MM.1S (cell line): ENCODE results near the gene CLEC3A.

ENCODE experiments used
- DNase-seq: peaks from one replicate; pipeline ENCODE4 v3.0.0-alpha.2; 2015
- H2AFZ ChIP-seq: fragments of 300-600 bp; sonication (generic); 2 replicates; pipeline ENCODE4 v1.6.0; 2016; ENCODE audit warnings: antibody characterized with exemption, low read length
- H3F3A ChIP-seq: fragments of 300-600 bp; sonication (generic); 2 replicates; pipeline ENCODE4 v1.6.1; 2016; ENCODE audit warnings: mild to moderate bottlenecking, antibody characterized with exemption, low read length, moderate library complexity, mixed read lengths; ENCODE audit not compliant: insufficient read depth
- H3K27ac ChIP-seq: fragments of 300-600 bp; sonication (generic); 2 replicates; pipeline ENCODE4 v1.5.1; 2016; ENCODE audit warnings: mild to moderate bottlenecking, low read length
- H3K27me3 ChIP-seq: fragments of 300-600 bp; sonication (generic); replicated peaks from 2 replicates; pipeline ENCODE4 v1.6.0; 2016; ENCODE audit warnings: low read length; ENCODE audit not compliant: insufficient read depth
- H3K36me3 ChIP-seq: fragments of 300-600 bp; sonication (generic); replicated peaks from 2 replicates; pipeline ENCODE4 v1.6.1; 2016; ENCODE audit warnings: mild to moderate bottlenecking, low read length, mixed read lengths; ENCODE audit not compliant: insufficient read depth
- H3K4me1 ChIP-seq: fragments of 300-600 bp; sonication (generic); 2 replicates; pipeline ENCODE4 v1.6.1; 2016; ENCODE audit warnings: low read length, mixed read lengths
- H3K4me2 ChIP-seq: fragments of 300-600 bp; sonication (generic); 2 replicates; pipeline ENCODE4 v1.6.0; 2016; ENCODE audit warnings: low read depth, low read length
- H3K4me3 ChIP-seq: fragments of 300-600 bp; sonication (generic); 2 replicates; pipeline ENCODE4 v1.5.1; 2016; ENCODE audit warnings: low read length, mixed read lengths
- H3K79me2 ChIP-seq: fragments of 300-600 bp; sonication (generic); 2 replicates; pipeline ENCODE4 v1.6.1; 2016; ENCODE audit warnings: mixed run types, low read length, mixed read lengths
- H3K9ac ChIP-seq: fragments of 300-600 bp; sonication (generic); 2 replicates; pipeline ENCODE4 v1.6.1; 2016; ENCODE audit warnings: low read length, mixed read lengths
- H3K9me2 ChIP-seq: fragments of 300-600 bp; sonication (generic); replicated peaks from 2 replicates; pipeline ENCODE4 v1.6.1; 2016; ENCODE audit warnings: mild to moderate bottlenecking, low read length, mixed read lengths; ENCODE audit not compliant: insufficient read depth
- H3K9me3 ChIP-seq: fragments of 300-600 bp; sonication (generic); replicated peaks from 2 replicates; pipeline ENCODE4 v1.6.1; 2016; ENCODE audit warnings: mild to moderate bottlenecking, low read length, mixed read lengths; ENCODE audit not compliant: insufficient read depth
- H4K20me1 ChIP-seq: fragments of 300-600 bp; sonication (generic); 2 replicates; pipeline ENCODE4 v1.6.1; 2016; ENCODE audit warnings: mild to moderate bottlenecking, low read length, moderate library complexity, mixed read lengths; ENCODE audit not compliant: insufficient read depth
- EZH2 ChIP-seq: fragments of 300-600 bp; sonication (generic); optimal IDR thresholded peaks from 2 replicates; pipeline ENCODE3; 2017; ENCODE audit warnings: low read depth, mild to moderate bottlenecking, antibody characterized with exemption, low read length, mixed read lengths
- EZH2phosphoT487 ChIP-seq: fragments of 300-600 bp; sonication (generic); IDR thresholded peaks from 2 replicates; pipeline ENCODE4 v1.6.1; 2018; ENCODE audit warnings: antibody characterized with exemption, low read length
- TF ChIP-seq, protein P1 (sequence below): fragments of 300-600 bp; sonication (generic); IDR thresholded peaks from 2 replicates; pipeline ENCODE4 v1.5.1; 2016; ENCODE audit warnings: antibody characterized with exemption, low read length, mixed read lengths

CLEC3A gene

GRCh38 chr16:77993111-77993985 is 29.0 kb upstream of the CLEC3A start:
- H3F3A ChIP-seq, result no peaks in the 10 kb centered on the region
- no peaks in the 10 kb centered on the region for H4K20me1 ChIP-seq
- no peak overlapping the region for H2AFZ ChIP-seq
- no peak overlapping the region for H3K27ac ChIP-seq
- H3K4me1 ChIP-seq, result no peaks in the 10 kb centered on the region
- H3K27me3 ChIP-seq, result no peaks in the 10 kb centered on the region
- no peaks in the 10 kb centered on the region for H3K36me3 ChIP-seq
- no peak overlapping the region for H3K9ac ChIP-seq
- H3K9me2 ChIP-seq, result no peaks in the 10 kb centered on the region
- no peak for DNase-seq
- H3K79me2 ChIP-seq, result no peaks in the 10 kb centered on the region
- no peaks in the 10 kb centered on the region for H3K9me3 ChIP-seq
- H3K4me3 ChIP-seq, result no peak overlapping the region
- H3K4me2 ChIP-seq, result no peak overlapping the region
- TF ChIP-seq EZH2, result no peak
- TF ChIP-seq, protein P1, sequence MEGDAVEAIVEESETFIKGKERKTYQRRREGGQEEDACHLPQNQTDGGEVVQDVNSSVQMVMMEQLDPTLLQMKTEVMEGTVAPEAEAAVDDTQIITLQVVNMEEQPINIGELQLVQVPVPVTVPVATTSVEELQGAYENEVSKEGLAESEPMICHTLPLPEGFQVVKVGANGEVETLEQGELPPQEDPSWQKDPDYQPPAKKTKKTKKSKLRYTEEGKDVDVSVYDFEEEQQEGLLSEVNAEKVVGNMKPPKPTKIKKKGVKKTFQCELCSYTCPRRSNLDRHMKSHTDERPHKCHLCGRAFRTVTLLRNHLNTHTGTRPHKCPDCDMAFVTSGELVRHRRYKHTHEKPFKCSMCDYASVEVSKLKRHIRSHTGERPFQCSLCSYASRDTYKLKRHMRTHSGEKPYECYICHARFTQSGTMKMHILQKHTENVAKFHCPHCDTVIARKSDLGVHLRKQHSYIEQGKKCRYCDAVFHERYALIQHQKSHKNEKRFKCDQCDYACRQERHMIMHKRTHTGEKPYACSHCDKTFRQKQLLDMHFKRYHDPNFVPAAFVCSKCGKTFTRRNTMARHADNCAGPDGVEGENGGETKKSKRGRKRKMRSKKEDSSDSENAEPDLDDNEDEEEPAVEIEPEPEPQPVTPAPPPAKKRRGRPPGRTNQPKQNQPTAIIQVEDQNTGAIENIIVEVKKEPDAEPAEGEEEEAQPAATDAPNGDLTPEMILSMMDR, result no peak
- TF ChIP-seq EZH2phosphoT487, result no peak

- no peak overlapping the region for H3K4me2 ChIP-seq
- no peak overlapping the region for H3K9ac ChIP-seq
- H3K27me3 ChIP-seq, result no peaks in the 10 kb centered on the region
- H3K36me3 ChIP-seq, result no peaks in the 10 kb centered on the region
- H3K4me3 ChIP-seq, result no peak overlapping the region
- no peaks in the 10 kb centered on the region for H3K79me2 ChIP-seq
- no peaks in the 10 kb centered on the region for H3K9me2 ChIP-seq
- H3K4me1 ChIP-seq, result no peaks in the 10 kb centered on the region
- H3K27ac ChIP-seq, result no peak overlapping the region
- no peaks in the 10 kb centered on the region for H4K20me1 ChIP-seq
- H3K9me3 ChIP-seq, result no peaks in the 10 kb centered on the region
- DNase-seq, result no peak
- H2AFZ ChIP-seq, result no peak overlapping the region
- TF ChIP-seq EZH2phosphoT487 (no peak), EZH2 (no peak)
- TF ChIP-seq, protein P1, result no peak
- no peaks in the 10 kb centered on the region for H3F3A ChIP-seq
Observed at GRCh38 chr16:77995843-77996455, 26.4 kb upstream of the CLEC3A start.

- Histone ChIP-seq H2AFZ (no peak overlapping the region), H3K27ac (no peak overlapping the region), H3K9me2 (no peaks in the 10 kb centered on the region), H3K9me3 (no peaks in the 10 kb centered on the region), H3K4me2 (no peak overlapping the region), H3K9ac (no peak overlapping the region), H3K4me1 (no peaks in the 10 kb centered on the region), H3K27me3 (no peaks in the 10 kb centered on the region), H3K4me3 (no peak overlapping the region), H3K79me2 (no peaks in the 10 kb centered on the region), H3F3A (no peaks in the 10 kb centered on the region), H4K20me1 (no peaks in the 10 kb centered on the region), H3K36me3 (no peaks in the 10 kb centered on the region)
- no peak for DNase-seq
- no peak for TF ChIP-seq EZH2phosphoT487
- TF ChIP-seq, protein P1, result no peak
- TF ChIP-seq EZH2, result no peak
Observed at GRCh38 chr16:77998350-77999023, 23.9 kb upstream of the CLEC3A start.
